HepG2 (cell line): Measurements from ENCODE around the gene ZBTB45. TPM values are rescaled to one million over a fixed set of nuclear protein-coding genes. Genes with fewer than 3 reads are reported as not detected.

ENCODE experiments used
- CEBPZ ChIP-seq: IDR thresholded peaks from 2 replicates; pipeline ENCODE4 v1.6.1; 2012; ENCODE audit warnings: low read length, improper control_type of control experiment
- CHCHD3 ChIP-seq: sonication (generic); formaldehyde crosslinking; IDR thresholded peaks from 2 replicates; pipeline ENCODE4 v1.8.0; 2022; ENCODE audit warnings: mild to moderate bottlenecking, missing genetic modification reagents, moderate library complexity
- DMAP1 ChIP-seq: IDR thresholded peaks from 2 replicates; pipeline ENCODE4 v1.6.1; 2016
- E2F2 ChIP-seq: sonication (generic); formaldehyde crosslinking; IDR thresholded peaks from 2 replicates; pipeline ENCODE4 v1.4.0; 2020; ENCODE audit warnings: missing genetic modification reagents, borderline replicate concordance
- FOSL1 ChIP-seq: sonication (generic); formaldehyde crosslinking; IDR thresholded peaks from 2 replicates; pipeline ENCODE4 v1.9.0; 2021; ENCODE audit warnings: missing genetic modification reagents, borderline replicate concordance
- HNRNPL ChIP-seq: fragments of 200-400 bp; formaldehyde crosslinking; IDR thresholded peaks from 2 replicates; pipeline ENCODE4 v1.6.1; 2017; ENCODE audit warnings: mild to moderate bottlenecking, low read depth, low read length
- NFE2 ChIP-seq: sonication (generic); formaldehyde crosslinking; IDR thresholded peaks from 2 replicates; pipeline ENCODE4 v1.4.0; 2020; ENCODE audit warnings: missing genetic modification reagents
- SALL2 ChIP-seq: sonication (generic); formaldehyde crosslinking; IDR thresholded peaks from 2 replicates; pipeline ENCODE4 v1.8.1; 2023; ENCODE audit warnings: mild to moderate bottlenecking, missing genetic modification reagents, inconsistent platforms
- SP4 ChIP-seq: sonication (generic); formaldehyde crosslinking; IDR thresholded peaks from 2 replicates; pipeline ENCODE4 v1.8.1; 2023; ENCODE audit warnings: mild to moderate bottlenecking, missing genetic modification reagents
- TEAD2 ChIP-seq: sonication (generic); formaldehyde crosslinking; IDR thresholded peaks from 2 replicates; pipeline ENCODE4 v1.9.0; 2021; ENCODE audit warnings: missing genetic modification reagents
- ZNF276 ChIP-seq: sonication (generic); formaldehyde crosslinking; IDR thresholded peaks from 2 replicates; pipeline ENCODE4 v1.4.0; 2020; ENCODE audit warnings: mild to moderate bottlenecking, low read depth, missing genetic modification reagents
- ZNF335 ChIP-seq: sonication (generic); formaldehyde crosslinking; IDR thresholded peaks from 2 replicates; pipeline ENCODE4 v1.4.0; 2020; ENCODE audit warnings: missing genetic modification reagents
- ZNF33A ChIP-seq: sonication (generic); formaldehyde crosslinking; IDR thresholded peaks from 2 replicates; pipeline ENCODE4 v1.5.1; 2020; ENCODE audit warnings: missing genetic modification reagents, mild to moderate bottlenecking, moderate library complexity, borderline replicate concordance
- ZNF350 ChIP-seq: sonication (generic); formaldehyde crosslinking; IDR thresholded peaks from 2 replicates; pipeline ENCODE4 v1.4.0; 2020; ENCODE audit warnings: mild to moderate bottlenecking, low read depth, missing genetic modification reagents, borderline replicate concordance
- ZNF383 ChIP-seq: sonication (generic); formaldehyde crosslinking; IDR thresholded peaks from 2 replicates; pipeline ENCODE4 v1.4.0; 2020; ENCODE audit warnings: missing genetic modification reagents, mild to moderate bottlenecking, borderline replicate concordance
- ZNF614 ChIP-seq: IDR thresholded peaks from 2 replicates; pipeline ENCODE4 v1.6.1; 2018; ENCODE audit warnings: missing biosample characterization, missing genetic modification reagents, inconsistent platforms, borderline replicate concordance
- ZNF768 ChIP-seq: sonication (generic); formaldehyde crosslinking; IDR thresholded peaks from 2 replicates; pipeline ENCODE4 v1.4.0; 2020; ENCODE audit warnings: missing genetic modification reagents
- ZNF770 ChIP-seq: sonication (generic); formaldehyde crosslinking; IDR thresholded peaks from 2 replicates; pipeline ENCODE4 v1.5.0; 2020; ENCODE audit warnings: mild to moderate bottlenecking, missing genetic modification reagents
- ZNF800 ChIP-seq: sonication (generic); formaldehyde crosslinking; IDR thresholded peaks from 2 replicates; pipeline ENCODE4 v1.4.0; 2020; ENCODE audit warnings: missing genetic modification reagents
- polyA plus RNA-seq, 8 experiments: library from polyadenylated mRNA; depleted of rRNA in 3 of 8; stranded (reverse) in 7 of 8; unstranded in 1 of 8; fragments of >200 nt; fragmentation: Illumina TruSeq in 4 of 8; extraction: Trizol in 4 of 8; gene quantifications; 2 replicates each; pipeline versions ENCODE4 v1.2.1 to v1.2.3, GENCODE V29; 2011 to 2016; ENCODE audit warnings: low read depth in 4 of 8, missing spikeins in 1 of 8, mixed read lengths in 1 of 8; ENCODE audit not compliant: insufficient read depth in 1 of 8
- total RNA-seq, 5 experiments: library from RNA; depleted of rRNA; stranded (reverse); fragments of >200 nt; fragmentation: Illumina TruSeq; extraction: Trizol; gene quantifications; 2 replicates each; pipeline ENCODE4 v1.2.3, GENCODE V29; 2016; ENCODE audit warnings: low read depth in 1 of 5

ZBTB45 gene
- total and polyA plus RNA-seq, 2 of the 13 experiments (the other 11 are each of a cell fraction or from before 2014, with no cell fraction given): 3.0 to 3.7 TPM

- TF ChIP-seq CEBPZ: no peak
- TF ChIP-seq ZNF33A: no peak; the same call in 1 of the 2 replicates
- TF ChIP-seq ZNF800 (CRISPR knock-in tag): 0 out of 2 replicates have a peak, but pooled peaks have one; percentile 79
- TF ChIP-seq HNRNPL: no peak
- TF ChIP-seq ZNF770: peak; percentile 58
- TF ChIP-seq SALL2 (CRISPR knock-in tag): peak; percentile 96
- TF ChIP-seq SP4 (CRISPR knock-in tag): peak; percentile 52; the same call in 1 of the 2 replicates
- TF ChIP-seq FOSL1: no peak
- no peak for TF ChIP-seq NFE2
- TF ChIP-seq TEAD2 (CRISPR knock-in tag): no peak
- TF ChIP-seq ZNF335 (CRISPR knock-in tag): no peak
- no peak for TF ChIP-seq ZNF383
- TF ChIP-seq ZNF614 (CRISPR knock-in tag): no peak; the same call in none of the 2 replicates
- no peak for TF ChIP-seq ZNF276 (CRISPR knock-in tag)
- TF ChIP-seq ZNF350 (CRISPR knock-in tag): peak; percentile 90
- 0 out of 2 replicates have a peak, but pooled peaks have one; percentile 71 for TF ChIP-seq E2F2 (CRISPR knock-in tag)
- TF ChIP-seq ZNF768 (CRISPR knock-in tag): no peak
- TF ChIP-seq CHCHD3 (CRISPR knock-in tag): no peak
- TF ChIP-seq DMAP1 (CRISPR knock-in tag): peak; percentile 53; the same call in 1 of the 2 replicates
Measured at GRCh38 chr19:58558623-58559274, 39.1 kb upstream of the ZBTB45 start (continued).
